Left ventricle myocardium inferior (tissue), 1 donor: Measurements from ENCODE around the gene MDFIC. TPM values are rescaled to one million over a fixed set of nuclear protein-coding genes. Genes with fewer than 3 reads are reported as not detected.

Experiments
- DNase-seq: peaks from one replicate; pipeline ENCODE4 v3.0.0-alpha.2; 2020
- H3K27ac ChIP-seq: fragments of 200-600 bp; replicated peaks from 2 replicates; pipeline ENCODE4 v1.8.0; 2021
- H3K27me3 ChIP-seq: fragments of 200-600 bp; 2 replicates; pipeline ENCODE4 v1.8.0; 2021; ENCODE audit warnings: low read depth
- H3K36me3 ChIP-seq: fragments of 200-600 bp; 2 replicates; pipeline ENCODE4 v1.8.0; 2021
- H3K4me1 ChIP-seq: fragments of 200-600 bp; 2 replicates; pipeline ENCODE4 v1.8.0; 2021
- H3K4me3 ChIP-seq: fragments of 200-600 bp; 2 replicates; pipeline ENCODE4 v1.8.0; 2021; ENCODE audit warnings: mild to moderate bottlenecking, moderate library complexity
- H3K9me3 ChIP-seq: fragments of 200-600 bp; replicated peaks from 2 replicates; pipeline ENCODE4 v1.8.0; 2021
- CTCF ChIP-seq: fragments of 200-600 bp; IDR thresholded peaks from 2 replicates; pipeline ENCODE4 v1.8.0; 2021; ENCODE audit warnings: antibody characterized with exemption, mild to moderate bottlenecking, borderline replicate concordance
- intact Hi-C: fragments of 100-400 bp; cut with micrococcal nuclease; formaldehyde crosslinking; loops from one replicate; pipeline ENCODE4 v1.11.0; 2022
- total RNA-seq: library from RNA; stranded (reverse); fragmentation: NEBNext Ultra II Directional; extraction: Animal tissue kit (Norgen Biotek cat#: 25700); gene quantifications from one replicate; pipeline ENCODE4 v1.2.1, GENCODE V29; 2021
- donor health status: DM: no; HTN: yes; CAD: no; lungs with severe emphysema.

MDFIC gene
- total RNA-seq, 1 donor from 2014 or later, result 26.5 TPM

GRCh38 chr7:114937446-114937845 is 15.6 kb downstream of the MDFIC start:
- Histone ChIP-seq H3K4me1 (peaks cover 53% of the 10 kb centered on the region), H3K4me3 (no peak overlapping the region), H3K27me3 (no peaks in the 10 kb centered on the region), H3K27ac (no peak overlapping the region), H3K9me3 (no peaks in the 10 kb centered on the region), H3K36me3 (no peaks in the 10 kb centered on the region)
- no peak for DNase-seq
- intact Hi-C loops, result no loop called here
- no peak for TF ChIP-seq CTCF

GRCh38 chr7:114938785-114939184 is 16.9 kb downstream of the MDFIC start:
- no peak for TF ChIP-seq CTCF
- H3K4me1 ChIP-seq, result peaks cover 47% of the 10 kb centered on the region

GRCh38 chr7:114939484-114940097 is 17.7 kb downstream of the MDFIC start:
- H3K9me3 ChIP-seq, result no peaks in the 10 kb centered on the region
- no peaks in the 10 kb centered on the region for H3K36me3 ChIP-seq
- no peak for DNase-seq
- no peaks in the 10 kb centered on the region for H3K27me3 ChIP-seq
- no peak for TF ChIP-seq CTCF
- no peak overlapping the region for H3K27ac ChIP-seq
- intact Hi-C loops, result no loop called here
- no peak overlapping the region for H3K4me3 ChIP-seq
- H3K4me1 ChIP-seq, result peaks cover 47% of the 10 kb centered on the region

More at GRCh38 chr7:114938785-114939184, 16.9 kb downstream of the MDFIC start:
- Histone ChIP-seq H3K36me3 (no peaks in the 10 kb centered on the region), H3K27me3 (no peaks in the 10 kb centered on the region), H3K9me3 (no peaks in the 10 kb centered on the region), H3K4me3 (no peak overlapping the region), H3K27ac (no peak overlapping the region)
- DNase-seq, result no peak
- intact Hi-C loops, result no loop called here

- no peaks in the 10 kb centered on the region for H3K36me3 ChIP-seq
- no peak overlapping the region for H3K27ac ChIP-seq
- intact Hi-C loops, result no loop called here
- no peak overlapping the region for H3K4me3 ChIP-seq
- H3K4me1 ChIP-seq, result peaks cover 46% of the 10 kb centered on the region
- no peak for DNase-seq
- TF ChIP-seq CTCF, result no peak
- H3K27me3 ChIP-seq, result no peaks in the 10 kb centered on the region
- no peaks in the 10 kb centered on the region for H3K9me3 ChIP-seq
Observed at GRCh38 chr7:114940220-114940619, 18.3 kb downstream of the MDFIC start.

- no peak for DNase-seq
- intact Hi-C loops, result no loop called here
- no peak overlapping the region for H3K4me3 ChIP-seq
- H3K9me3 ChIP-seq, result no peaks in the 10 kb centered on the region
- peaks cover 32% of the 10 kb centered on the region for H3K4me1 ChIP-seq
- peaks cover under 1% of the 10 kb centered on the region for H3K36me3 ChIP-seq
- no peak overlapping the region for H3K27ac ChIP-seq
- no peaks in the 10 kb centered on the region for H3K27me3 ChIP-seq
- TF ChIP-seq CTCF, result no peak
Observed at GRCh38 chr7:114941692-114942091, 19.8 kb downstream of the MDFIC start.
